NCI-H69 (cell line): ENCODE results near the gene HOXC11.

ENCODE experiments used
- DNase-seq: peaks from one replicate; lab custom pipeline; 2025; lab: John Stamatoyannopoulos, UW

Gene HOXC11

DNA sequence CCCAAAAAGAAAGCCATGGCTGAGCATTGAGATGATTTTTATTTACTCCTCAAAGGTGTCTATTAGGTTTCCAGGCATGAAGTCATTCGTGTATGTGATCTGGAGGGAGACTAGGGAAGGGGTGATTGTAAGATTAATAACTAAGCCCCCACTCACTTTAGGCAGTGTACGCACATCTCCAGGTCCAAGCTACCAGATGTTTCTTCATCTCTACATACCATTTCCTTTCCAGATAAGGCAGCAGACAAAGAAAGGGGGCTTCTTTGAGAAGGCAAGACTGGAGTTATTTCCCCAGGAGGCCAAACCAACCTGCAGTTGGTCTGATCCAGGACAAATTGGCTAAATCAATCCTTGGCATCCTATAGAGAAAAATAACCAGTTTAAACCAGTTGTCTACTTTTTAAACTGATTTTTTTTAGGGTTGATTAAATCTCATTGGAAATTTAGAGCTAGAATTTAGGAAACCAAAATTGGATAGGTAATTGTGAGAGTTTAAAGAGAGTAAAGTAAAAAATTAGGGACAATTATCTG, 30.4 kb upstream of the HOXC11 start:
- DNase-seq, result no peak

- no peak for DNase-seq
Observed at GRCh38 chr12:53944209-53944608, 28.7 kb upstream of the HOXC11 start.

- DNase-seq, result no peak
Observed at GRCh38 chr12:53944907-53945847, 27.7 kb upstream of the HOXC11 start.

GRCh38 chr12:53947743-53948142, 25.2 kb upstream of the HOXC11 start:
- DNase-seq, result no peak

DNA sequence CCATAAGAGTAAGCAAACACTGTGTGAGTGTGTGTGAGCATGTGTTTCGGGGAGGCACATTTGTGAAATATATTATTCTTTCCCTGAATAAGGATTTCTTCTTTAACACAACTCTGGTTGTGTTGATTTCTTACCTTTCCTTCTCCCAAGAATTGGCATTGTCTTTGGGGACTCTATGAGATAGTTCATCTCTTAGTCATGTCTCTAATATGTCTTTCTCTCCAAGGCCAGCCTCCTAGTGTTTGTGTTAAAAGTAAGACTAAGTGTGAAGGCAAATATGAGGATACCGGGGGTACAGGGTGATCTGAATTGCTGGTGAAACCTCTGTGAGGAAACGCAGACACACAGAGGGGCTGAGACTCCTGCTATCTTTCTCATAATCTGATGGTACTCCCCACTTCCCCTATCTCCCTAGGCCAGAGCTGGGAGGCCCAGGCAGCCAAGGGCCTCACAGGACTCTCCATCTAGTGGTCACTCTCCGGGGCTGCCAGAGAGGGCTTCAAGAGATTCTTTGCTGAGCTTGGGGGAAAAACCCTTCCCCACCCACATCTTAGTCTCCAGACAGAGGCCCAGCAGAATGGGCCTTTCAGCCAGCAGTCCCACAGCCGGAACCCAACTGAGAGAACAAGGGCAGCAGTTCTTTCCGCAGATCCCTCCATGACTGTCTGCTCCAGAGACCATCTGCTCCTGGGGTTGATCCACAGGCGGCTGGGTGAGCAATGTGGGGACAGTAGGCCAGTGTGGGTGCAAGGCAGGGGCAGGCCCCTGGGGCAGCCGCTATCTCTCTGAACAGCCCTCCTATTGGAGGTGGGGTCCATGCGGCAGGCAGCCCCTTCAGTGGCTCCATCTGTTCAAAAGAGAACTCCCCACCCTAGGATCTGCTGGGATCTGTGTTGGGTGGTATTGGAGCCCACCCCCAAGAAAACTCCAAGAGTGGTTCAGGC, 24.0 kb upstream of the HOXC11 start:
- no peak for DNase-seq

DNA sequence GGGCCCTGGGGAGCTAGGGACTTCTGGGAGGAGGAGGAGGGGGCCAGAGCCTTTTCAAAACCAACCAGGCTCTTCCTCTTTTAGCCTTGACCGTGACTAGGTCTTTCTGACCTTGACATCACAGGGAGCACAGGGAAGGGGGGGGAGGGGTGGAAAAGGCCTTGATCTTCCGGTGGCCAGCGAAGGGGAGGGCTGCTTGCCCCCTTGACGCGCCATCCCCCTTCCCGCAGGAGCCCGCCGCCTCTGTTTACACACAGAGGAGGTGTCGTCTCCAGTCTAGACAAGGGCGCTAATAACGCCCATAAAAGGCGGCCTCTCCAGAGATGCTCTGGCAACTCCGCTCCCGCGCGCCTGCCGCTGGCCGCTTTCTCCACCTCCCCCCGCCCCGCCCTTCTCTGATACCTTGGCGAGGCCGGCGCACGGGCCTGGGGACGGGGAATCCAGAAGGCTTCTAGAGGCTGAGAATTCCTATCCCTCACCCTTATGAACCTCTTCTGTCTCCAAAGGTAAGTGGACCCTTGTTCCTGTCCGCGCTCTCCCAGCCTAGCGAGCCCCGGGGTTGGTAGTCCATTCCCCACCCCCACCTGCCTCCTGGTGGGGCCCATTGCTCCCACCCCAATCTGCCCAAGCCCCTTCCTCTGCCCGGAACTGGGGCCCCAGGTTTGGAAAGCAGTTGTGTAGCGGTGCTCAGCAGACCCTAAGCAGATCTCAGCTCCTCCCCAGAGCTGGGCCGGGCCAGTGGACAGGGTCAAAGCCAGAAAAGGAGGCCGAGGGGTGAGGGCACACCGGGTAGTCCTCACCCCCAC, 23.1 kb upstream of the HOXC11 start:
- DNase-seq, result peak; percentile 84

DNA sequence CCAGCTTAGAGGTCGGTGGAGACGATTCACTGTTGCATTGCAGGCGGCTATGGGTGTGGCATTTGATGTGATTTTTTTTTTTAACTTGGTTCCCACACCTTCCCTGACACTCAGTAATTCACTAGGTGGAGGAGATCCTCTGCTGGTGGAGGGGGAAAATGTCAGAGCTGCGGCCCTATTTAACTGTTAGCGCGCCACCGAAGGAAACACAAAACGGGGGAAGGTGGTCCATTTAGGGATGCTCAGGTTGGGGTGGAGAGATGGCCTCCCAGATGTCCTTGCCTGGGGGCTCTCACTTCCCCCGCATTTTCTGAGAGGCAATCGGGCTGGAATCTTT, 22.5 kb upstream of the HOXC11 start:
- DNase-seq, result peak; percentile 26

DNA sequence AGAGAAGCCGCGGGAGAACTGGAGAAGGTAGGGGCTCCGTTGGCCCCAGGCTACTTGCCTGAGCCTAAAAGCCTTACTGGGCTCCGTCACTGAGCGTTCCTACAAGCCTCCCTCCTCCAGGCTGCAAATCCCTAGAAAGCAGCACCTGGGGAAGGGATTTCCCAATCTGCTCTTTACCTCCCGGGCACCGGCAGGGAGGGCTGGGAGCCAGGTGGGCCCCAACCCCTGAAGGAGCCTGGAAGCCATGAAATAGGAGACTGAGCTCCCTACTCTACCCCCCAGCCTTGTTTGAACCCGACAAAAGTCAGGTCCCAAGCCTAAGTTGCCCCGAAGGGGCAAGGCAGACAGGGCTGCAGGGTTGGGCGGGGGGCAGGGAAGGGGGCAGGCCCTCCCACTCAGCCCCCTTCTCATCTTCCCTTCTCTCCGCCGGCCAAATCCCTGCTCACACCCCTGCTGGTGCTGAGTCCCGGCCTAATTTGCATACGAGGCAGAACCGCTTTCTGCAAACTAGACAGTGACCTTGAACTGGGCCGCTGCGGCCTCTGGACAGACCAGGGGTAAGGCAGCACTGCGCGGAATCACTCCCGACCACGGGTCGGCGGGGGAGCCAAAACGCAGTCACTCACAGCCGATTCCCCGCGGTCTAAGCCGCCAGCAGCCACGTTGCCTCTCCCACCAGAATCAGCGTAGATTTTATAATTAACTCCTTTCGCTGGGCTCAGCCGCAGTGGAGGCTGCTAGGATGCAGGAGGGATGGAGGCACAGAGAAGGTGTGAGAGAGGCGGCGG, 21.9 kb upstream of the HOXC11 start:
- no peak for DNase-seq

GRCh38 chr12:53951577-53952334, 21.2 kb upstream of the HOXC11 start:
- no peak for DNase-seq

DNA sequence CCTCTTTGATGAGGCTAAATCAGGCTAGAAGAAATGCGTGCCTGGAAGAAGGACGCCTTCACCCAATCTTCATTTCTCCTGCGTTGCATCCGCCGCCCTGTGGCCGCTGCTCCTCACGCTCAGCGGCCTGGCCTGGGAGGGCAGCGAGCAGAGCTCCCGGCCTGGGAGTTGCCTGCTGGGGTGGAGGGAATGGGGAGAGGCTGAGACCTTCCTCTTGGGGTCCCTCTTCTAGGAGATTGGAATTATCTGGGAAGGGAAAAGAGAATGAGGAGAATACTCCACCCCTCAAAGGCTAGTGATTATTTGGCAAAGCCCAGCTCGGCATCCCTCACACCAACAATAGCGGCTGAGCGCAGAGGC, 20.6 kb upstream of the HOXC11 start:
- DNase-seq, result no peak

DNA sequence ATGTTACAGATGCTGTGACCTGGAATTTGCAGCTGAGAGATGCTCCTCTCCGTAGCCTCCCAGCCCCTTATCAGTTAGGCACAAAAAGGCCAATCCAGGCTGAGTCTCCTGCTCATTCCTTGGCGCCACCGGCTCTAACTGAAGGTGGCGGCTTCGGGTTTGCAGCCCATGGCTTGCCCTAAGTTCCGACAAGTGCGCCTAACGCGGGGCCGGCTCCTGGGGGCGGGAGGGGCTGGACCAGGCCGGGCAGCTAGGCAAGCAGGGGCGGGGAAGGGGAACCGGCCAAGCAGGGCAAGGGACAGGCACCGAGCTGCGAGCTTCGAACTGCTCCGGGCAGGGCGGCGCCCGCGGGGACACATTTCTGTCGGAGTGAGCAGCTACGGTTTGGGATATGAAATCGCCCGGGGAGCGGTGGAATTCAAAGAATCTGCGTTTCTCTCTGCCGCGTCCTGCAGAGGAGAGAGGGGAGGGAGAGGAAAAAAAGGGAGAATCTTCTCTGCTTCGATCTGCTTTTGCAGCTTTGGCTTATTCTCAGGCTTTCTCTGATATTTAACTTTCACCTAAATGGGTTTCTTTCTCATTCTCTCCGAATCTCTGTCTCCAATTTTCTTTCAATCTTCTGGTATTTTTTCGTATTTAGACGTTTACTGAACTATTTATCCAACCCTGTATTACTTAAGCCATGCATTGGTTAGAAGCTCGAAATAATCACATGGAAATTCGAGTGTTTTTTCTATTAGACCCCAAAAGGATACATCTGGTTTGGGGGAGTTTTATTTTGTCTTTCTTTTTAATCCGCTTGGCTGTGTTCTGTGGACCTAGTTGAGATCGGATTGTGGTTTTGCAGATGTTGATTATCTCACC, 19.8 kb upstream of the HOXC11 start:
- DNase-seq, result no peak

DNA sequence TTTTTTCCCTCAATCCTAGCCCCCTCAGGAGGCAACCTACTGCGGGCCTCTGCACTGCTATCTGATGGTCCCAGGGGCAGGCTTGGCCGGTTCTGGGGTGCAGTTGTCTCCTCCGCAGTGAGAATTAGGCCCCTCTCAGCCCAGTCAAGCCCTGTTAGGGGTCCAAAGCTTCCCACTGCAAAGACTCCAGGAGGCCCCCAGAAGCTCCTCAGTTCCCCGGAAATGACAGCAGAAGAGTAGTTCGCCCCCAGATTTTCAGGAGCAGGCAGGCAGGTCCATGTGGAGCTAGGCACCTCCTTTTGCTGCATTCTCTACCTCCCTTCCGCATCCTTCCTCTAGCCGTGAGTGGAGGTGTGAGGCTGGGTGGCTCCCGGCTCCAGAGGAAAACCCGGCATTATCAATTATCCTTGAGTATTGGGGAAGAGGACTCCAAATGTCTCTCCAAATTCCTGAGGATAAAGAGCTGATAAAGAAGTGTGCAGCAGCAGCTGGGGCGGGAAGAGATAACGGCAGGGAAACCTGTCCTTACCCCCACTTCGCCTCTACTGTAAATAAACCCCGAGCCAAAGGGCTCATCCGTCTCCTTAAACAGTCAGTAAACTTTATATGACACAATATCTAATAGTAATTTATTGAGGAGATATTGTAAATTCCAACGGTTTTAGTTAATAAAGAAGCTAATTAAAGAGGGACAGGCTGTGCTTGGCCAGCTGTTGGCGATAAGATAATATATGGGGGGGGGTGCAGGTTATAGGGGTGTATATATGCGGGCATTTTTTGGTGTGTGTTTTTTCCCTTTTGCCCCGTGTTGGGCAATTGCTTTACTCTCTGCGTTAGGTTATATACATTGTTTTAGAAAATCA, 18.9 kb upstream of the HOXC11 start:
- DNase-seq, result no peak

- DNase-seq, result no peak
Observed at GRCh38 chr12:53954694-53955035, 18.3 kb upstream of the HOXC11 start, which contains the start of gene HOXC12. TSS of gene HOXC12 (plus strand) at chr12:53954903. CDS start at chr12:53954930, 27 bp downstream.

- no peak for DNase-seq
Observed at GRCh38 chr12:53955036-53955775, 17.7 kb upstream of the HOXC11 start.

- DNase-seq, result no peak
Observed at GRCh38 chr12:53955776-53956250, 17.1 kb upstream of the HOXC11 start.

DNA sequence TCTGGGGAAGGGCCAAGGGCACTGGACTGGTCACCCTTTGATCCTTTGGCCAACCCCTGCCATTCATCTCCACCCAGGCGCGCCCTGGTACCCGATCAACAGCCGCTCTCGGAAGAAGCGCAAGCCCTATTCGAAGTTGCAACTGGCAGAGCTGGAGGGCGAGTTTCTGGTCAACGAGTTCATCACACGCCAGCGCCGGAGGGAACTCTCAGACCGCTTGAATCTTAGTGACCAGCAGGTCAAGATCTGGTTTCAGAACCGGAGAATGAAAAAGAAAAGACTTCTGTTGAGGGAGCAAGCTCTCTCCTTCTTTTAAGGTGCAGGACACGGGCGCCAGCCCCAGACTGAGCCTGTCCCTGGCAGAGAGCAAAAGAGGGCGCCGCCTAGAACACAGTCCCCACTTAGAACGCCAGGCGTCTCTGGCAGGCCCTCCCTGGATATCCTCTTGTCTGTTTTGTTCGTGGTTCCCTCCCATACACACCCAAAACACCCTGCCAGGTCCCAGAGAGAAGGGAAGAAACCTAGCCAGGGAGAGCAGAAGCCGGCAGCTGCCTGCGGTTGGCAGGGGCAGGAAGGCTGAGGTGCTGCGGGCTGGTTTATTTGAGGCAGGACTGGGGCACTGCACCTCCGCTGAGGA, 16.6 kb upstream of the HOXC11 start:
- DNase-seq, result no peak
